ENCODE results near the gene CD74. TPM values are rescaled to one million over a fixed set of nuclear protein-coding genes. Genes with fewer than 3 reads are reported as not detected.

CD74 gene
- total RNA-seq, 1 donor from 2014 or later, result 3.1 TPM

DNA sequence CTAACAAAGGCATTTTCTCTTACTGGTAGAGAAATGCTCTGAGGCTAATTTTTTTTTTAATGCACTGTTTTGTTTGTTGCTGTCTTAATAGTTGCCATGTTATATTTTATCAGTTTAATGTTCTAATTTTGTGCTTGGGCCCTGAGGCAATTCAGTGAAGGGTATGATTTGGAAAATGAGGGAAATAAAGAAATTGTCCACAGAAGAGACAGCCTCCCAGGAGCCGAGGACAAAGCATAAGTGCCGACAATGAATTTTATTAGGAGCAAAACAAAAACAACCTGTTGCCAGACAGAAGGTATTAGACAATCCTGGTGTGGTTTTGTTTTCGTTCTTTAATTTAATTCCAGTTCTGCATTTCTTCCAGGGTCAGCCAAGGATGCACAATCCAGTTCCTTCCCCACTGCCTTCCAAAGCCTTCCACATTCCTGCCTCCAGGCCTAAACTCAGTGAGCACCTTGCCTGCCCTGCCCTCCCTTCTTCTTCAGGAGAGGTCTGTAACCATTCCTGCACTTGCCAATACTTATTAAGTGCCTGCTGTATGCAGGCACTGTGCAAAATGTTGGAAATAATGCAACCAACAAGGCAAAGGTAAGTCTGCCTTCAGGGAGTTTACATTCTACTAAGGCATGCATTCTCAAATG, 59.6 kb downstream of the CD74 start:
- H3K9me3 Mint-ChIP-seq (ENCODE audit: unreplicated experiment), result peaks cover 2% of the 10 kb centered on the region
- no peaks in the 10 kb centered on the region for H3K36me3 Mint-ChIP-seq (ENCODE audit: unreplicated experiment)
- H3K27me3 Mint-ChIP-seq (ENCODE audit: unreplicated experiment), result peaks cover 3% of the 10 kb centered on the region
- H3K4me3 Mint-ChIP-seq (ENCODE audit: unreplicated experiment), result no peak overlapping the region
- TF ChIP-seq, protein P1, sequence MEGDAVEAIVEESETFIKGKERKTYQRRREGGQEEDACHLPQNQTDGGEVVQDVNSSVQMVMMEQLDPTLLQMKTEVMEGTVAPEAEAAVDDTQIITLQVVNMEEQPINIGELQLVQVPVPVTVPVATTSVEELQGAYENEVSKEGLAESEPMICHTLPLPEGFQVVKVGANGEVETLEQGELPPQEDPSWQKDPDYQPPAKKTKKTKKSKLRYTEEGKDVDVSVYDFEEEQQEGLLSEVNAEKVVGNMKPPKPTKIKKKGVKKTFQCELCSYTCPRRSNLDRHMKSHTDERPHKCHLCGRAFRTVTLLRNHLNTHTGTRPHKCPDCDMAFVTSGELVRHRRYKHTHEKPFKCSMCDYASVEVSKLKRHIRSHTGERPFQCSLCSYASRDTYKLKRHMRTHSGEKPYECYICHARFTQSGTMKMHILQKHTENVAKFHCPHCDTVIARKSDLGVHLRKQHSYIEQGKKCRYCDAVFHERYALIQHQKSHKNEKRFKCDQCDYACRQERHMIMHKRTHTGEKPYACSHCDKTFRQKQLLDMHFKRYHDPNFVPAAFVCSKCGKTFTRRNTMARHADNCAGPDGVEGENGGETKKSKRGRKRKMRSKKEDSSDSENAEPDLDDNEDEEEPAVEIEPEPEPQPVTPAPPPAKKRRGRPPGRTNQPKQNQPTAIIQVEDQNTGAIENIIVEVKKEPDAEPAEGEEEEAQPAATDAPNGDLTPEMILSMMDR (IDR thresholded peaks at IDR 0.05; ENCODE audit: partially characterized antibody, unreplicated experiment), result no peak
- DNase-seq, result no peak
- H3K27ac Mint-ChIP-seq (ENCODE audit: unreplicated experiment), result no peak overlapping the region
- H3K4me1 Mint-ChIP-seq (ENCODE audit: low read depth, unreplicated experiment), result peaks cover 4% of the 10 kb centered on the region

DNA sequence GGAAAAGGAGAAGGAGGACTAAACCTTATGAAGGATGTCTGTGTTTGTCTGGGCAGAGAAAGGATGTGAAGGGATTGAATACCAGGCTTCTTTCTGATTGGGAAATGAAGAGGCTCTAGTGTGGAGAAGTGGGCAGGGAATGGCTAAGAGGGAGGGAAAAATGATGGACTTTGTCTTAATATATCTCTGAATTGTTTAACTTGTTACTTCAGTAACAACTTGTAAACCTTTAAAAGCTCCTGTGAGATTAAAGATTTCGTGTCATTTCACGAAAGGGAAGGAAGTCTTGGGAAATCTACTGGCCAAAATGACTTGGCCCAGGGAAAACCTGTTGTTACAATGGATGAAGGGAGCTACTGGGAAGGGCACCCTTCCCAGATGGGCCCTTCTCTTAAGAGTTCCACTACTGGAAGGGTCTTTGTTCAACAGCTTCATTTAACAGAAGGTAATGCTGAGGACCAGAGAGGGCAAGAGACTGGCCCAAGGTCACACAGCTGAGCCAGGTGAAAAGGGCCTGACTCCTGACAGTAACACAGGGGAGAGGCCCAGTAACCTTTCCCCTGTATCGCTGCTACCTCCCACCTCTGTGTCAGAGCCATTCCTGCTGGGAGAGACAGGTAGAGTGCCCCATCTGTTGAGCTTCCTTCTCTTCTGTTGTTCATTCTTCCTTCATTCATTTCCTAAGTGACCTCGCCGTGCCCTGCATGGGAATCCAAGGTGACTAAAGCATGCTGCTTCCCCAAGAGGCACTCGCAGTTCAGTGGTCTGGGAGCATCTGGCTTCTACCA, 60.3 kb downstream of the CD74 start:
- Mint-ChIP-seq H3K36me3 (ENCODE audit: unreplicated experiment) (no peaks in the 10 kb centered on the region), H3K27ac (ENCODE audit: unreplicated experiment) (no peak overlapping the region), H3K27me3 (ENCODE audit: unreplicated experiment) (peaks cover 3% of the 10 kb centered on the region), H3K9me3 (ENCODE audit: unreplicated experiment) (peaks cover 2% of the 10 kb centered on the region), H3K4me3 (ENCODE audit: unreplicated experiment) (no peak overlapping the region), H3K4me1 (ENCODE audit: low read depth, unreplicated experiment) (peaks cover 4% of the 10 kb centered on the region)
- TF ChIP-seq, protein P1 (IDR thresholded peaks at IDR 0.05; ENCODE audit: partially characterized antibody, unreplicated experiment), result no peak
- no peak for DNase-seq

Other genes starting within 250 kb of the CD74 start
- gene CDX1, start 246.1 kb downstream of the CD74 start, total RNA-seq (ENCODE audit: unreplicated experiment), result not detected
- not detected for gene SLC6A7, start 222.8 kb downstream of the CD74 start, total RNA-seq (ENCODE audit: unreplicated experiment)
- gene CAMK2A, start 123.1 kb downstream of the CD74 start, total RNA-seq (ENCODE audit: unreplicated experiment), result 1.1 TPM
- not detected for gene ARSI, start 110.0 kb downstream of the CD74 start, total RNA-seq (ENCODE audit: unreplicated experiment)
- gene TCOF1, start 55.2 kb downstream of the CD74 start, total RNA-seq (ENCODE audit: unreplicated experiment), result 39.7 TPM
- gene RPS14, start 36.8 kb upstream of the CD74 start, total RNA-seq (ENCODE audit: unreplicated experiment), result 1,465 TPM
- 160 TPM for gene NDST1, start 95.2 kb upstream of the CD74 start, total RNA-seq (ENCODE audit: unreplicated experiment)
- gene SYNPO, start 227.8 kb upstream of the CD74 start, total RNA-seq (ENCODE audit: unreplicated experiment), result 16.1 TPM
- gene MYOZ3, start 248.3 kb upstream of the CD74 start, total RNA-seq (ENCODE audit: unreplicated experiment), result 0.64 TPM

All from glutamatergic neuron (in vitro differentiated cells).